OCI-LY7 (cell line): ENCODE measurements around the gene MYH6. TPM values are rescaled to one million over a fixed set of nuclear protein-coding genes. Genes with fewer than 3 reads are reported as not detected.

Source experiments
- BruUV-seq: library from RNA; stranded (reverse); fragments of 400-500 nt; replicated peaks from 2 replicates; lab custom pipeline; 2021; lab: Mats Ljungman, UMichigan
- CTCF ChIA-PET: fragments of 300-600 bp; sonication (Branson Sonifier 250); formaldehyde crosslinking; loops from one replicate; lab custom pipeline; 2022; ENCODE audit warnings: antibody characterized with exemption; ENCODE audit not compliant: unreplicated experiment; lab: Charles Lee
- POLR2A ChIA-PET: fragments of 300-600 bp; sonication (Branson Sonifier 250); formaldehyde crosslinking; loops from one replicate; lab custom pipeline; 2022; ENCODE audit warnings: antibody characterized with exemption; lab: Charles Lee
- DNase-seq: peaks from one replicate; pipeline ENCODE4 v3.0.0-alpha.2; 2015; ENCODE audit warnings: low spot score
- H2AFZ ChIP-seq: fragments of 200-600 bp; sonication (generic), shearing (Covaris generic); 2 replicates; pipeline ENCODE4 v1.6.1; 2014; ENCODE audit warnings: mild to moderate bottlenecking, antibody characterized with exemption, low read length, moderate library complexity
- H3K27ac ChIP-seq: fragments of 200-600 bp; sonication (generic); 2 replicates; pipeline ENCODE4 v1.5.1; 2014; ENCODE audit warnings: mixed run types, low read depth, mild to moderate bottlenecking, moderate library complexity, low read length, inconsistent platforms; ENCODE audit not compliant: poor library complexity, severe bottlenecking
- H3K36me3 ChIP-seq: fragments of 200-600 bp; sonication (generic); 2 replicates; pipeline ENCODE4 v1.6.1; 2014; ENCODE audit warnings: mild to moderate bottlenecking, antibody characterized with exemption, low read length, moderate library complexity, mixed read lengths; ENCODE audit not compliant: insufficient read depth
- H3K4me1 ChIP-seq: fragments of 200-600 bp; sonication (generic); 2 replicates; pipeline ENCODE4 v1.5.1; 2014; ENCODE audit warnings: mild to moderate bottlenecking, low read length; ENCODE audit not compliant: insufficient read depth, poor library complexity, severe bottlenecking
- H3K4me2 ChIP-seq: fragments of 200-600 bp; sonication (generic); 2 replicates; pipeline ENCODE4 v1.6.1; 2014; ENCODE audit warnings: mild to moderate bottlenecking, low read length
- H3K4me3 ChIP-seq: fragments of 200-600 bp; sonication (generic); 2 replicates; pipeline ENCODE4 v1.5.1; 2014; ENCODE audit warnings: mild to moderate bottlenecking, low read depth, low read length; ENCODE audit not compliant: poor library complexity, severe bottlenecking
- H3K79me2 ChIP-seq: fragments of 200-600 bp; sonication (generic); 2 replicates; pipeline ENCODE4 v1.6.1; 2016; ENCODE audit warnings: low read depth, mild to moderate bottlenecking, low read length, moderate library complexity, mixed read lengths; ENCODE audit not compliant: insufficient read depth
- H3K9me2 ChIP-seq: fragments of 200-600 bp; sonication (generic); 2 replicates; pipeline ENCODE4 v1.6.1; 2016; ENCODE audit warnings: mild to moderate bottlenecking, low read length, mixed read lengths; ENCODE audit not compliant: insufficient read depth
- H3K9me3 ChIP-seq: fragments of 200-600 bp; sonication (generic); 2 replicates; pipeline ENCODE4 v1.6.1; 2014; ENCODE audit warnings: mild to moderate bottlenecking, mixed run types, low read length, mixed read lengths
- H4K20me1 ChIP-seq: fragments of 200-600 bp; sonication (generic); 2 replicates; pipeline ENCODE4 v1.6.1; 2014; ENCODE audit warnings: mild to moderate bottlenecking, antibody characterized with exemption, low read length, moderate library complexity, mixed read lengths; ENCODE audit not compliant: insufficient read depth
- EZH2phosphoT487 ChIP-seq: fragments of 200-600 bp; sonication (generic); IDR thresholded peaks from 2 replicates; pipeline ENCODE4 v1.6.1; 2018; ENCODE audit warnings: low read depth, borderline replicate concordance, mild to moderate bottlenecking, mixed run types, antibody characterized with exemption, low read length, moderate library complexity, mixed read lengths
- intact Hi-C: fragments of 100-400 bp; cut with micrococcal nuclease; formaldehyde crosslinking; loops from one replicate; pipeline ENCODE4 v1.10.0; 2022; ENCODE audit not compliant: unreplicated experiment
- total RNA-seq, 2 experiments: library from RNA; depleted of rRNA in 1 of 2; stranded (reverse); fragments of >200 nt in 1 of 2; shearing (Covaris generic) in 1 of 2; gene quantifications; 2 replicates each; pipeline ENCODE4 v1.2.3, GENCODE V29; 2014 to 2022
- TF ChIP-seq, protein P1 (sequence below): fragments of 200-600 bp; sonication (generic); conservative IDR thresholded peaks from 2 replicates; pipeline ENCODE4 v1.5.1; 2014; ENCODE audit warnings: mild to moderate bottlenecking, antibody characterized with exemption, low read length, moderate library complexity, mixed read lengths

Gene MYH6
- total RNA-seq, 2 experiments from 2014 or later = not detected

DNA sequence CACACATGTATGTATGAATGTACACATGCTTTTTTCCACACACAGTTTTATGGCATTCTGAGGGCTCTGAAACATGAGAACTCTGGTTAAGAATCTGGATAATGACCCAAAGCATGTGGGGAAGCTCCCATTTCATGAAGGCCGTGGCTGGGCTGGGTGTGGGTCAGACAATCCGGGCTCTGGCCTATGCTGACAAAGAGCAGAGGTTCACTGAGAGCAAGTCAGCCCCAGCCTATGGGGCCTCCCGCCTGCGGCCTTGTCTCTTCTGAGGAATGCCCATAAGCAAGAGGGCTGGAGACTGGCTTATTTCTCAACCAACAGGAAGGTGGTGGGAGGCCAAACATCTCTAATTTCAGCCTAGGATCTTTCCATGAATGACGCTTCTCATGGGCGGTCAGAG, 8.5 kb downstream of the MYH6 start:
- Histone ChIP-seq H2AFZ (no peak overlapping the region), H3K9me3 (no peaks in the 10 kb centered on the region), H3K9me2 (no peaks in the 10 kb centered on the region), H3K79me2 (no peaks in the 10 kb centered on the region), H3K36me3 (no peaks in the 10 kb centered on the region), H4K20me1 (no peaks in the 10 kb centered on the region), H3K4me1 (no peaks in the 10 kb centered on the region), H3K4me2 (no peak overlapping the region), H3K27ac (no peak overlapping the region), H3K4me3 (no peak overlapping the region)
- CTCF ChIA-PET = interaction anchor here (0.6 kb wide), 1 partner anchor 38 kb away, joined by 3 read pairs; no protein-coding TSS in a partner anchor
- no peak for TF ChIP-seq EZH2phosphoT487
- TF ChIP-seq, protein P1, sequence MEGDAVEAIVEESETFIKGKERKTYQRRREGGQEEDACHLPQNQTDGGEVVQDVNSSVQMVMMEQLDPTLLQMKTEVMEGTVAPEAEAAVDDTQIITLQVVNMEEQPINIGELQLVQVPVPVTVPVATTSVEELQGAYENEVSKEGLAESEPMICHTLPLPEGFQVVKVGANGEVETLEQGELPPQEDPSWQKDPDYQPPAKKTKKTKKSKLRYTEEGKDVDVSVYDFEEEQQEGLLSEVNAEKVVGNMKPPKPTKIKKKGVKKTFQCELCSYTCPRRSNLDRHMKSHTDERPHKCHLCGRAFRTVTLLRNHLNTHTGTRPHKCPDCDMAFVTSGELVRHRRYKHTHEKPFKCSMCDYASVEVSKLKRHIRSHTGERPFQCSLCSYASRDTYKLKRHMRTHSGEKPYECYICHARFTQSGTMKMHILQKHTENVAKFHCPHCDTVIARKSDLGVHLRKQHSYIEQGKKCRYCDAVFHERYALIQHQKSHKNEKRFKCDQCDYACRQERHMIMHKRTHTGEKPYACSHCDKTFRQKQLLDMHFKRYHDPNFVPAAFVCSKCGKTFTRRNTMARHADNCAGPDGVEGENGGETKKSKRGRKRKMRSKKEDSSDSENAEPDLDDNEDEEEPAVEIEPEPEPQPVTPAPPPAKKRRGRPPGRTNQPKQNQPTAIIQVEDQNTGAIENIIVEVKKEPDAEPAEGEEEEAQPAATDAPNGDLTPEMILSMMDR = no peak
- intact Hi-C loops = no loop called here
- BruUV-seq = no TSS peak
- no peak for DNase-seq
- POLR2A ChIA-PET = no interaction called here

DNA sequence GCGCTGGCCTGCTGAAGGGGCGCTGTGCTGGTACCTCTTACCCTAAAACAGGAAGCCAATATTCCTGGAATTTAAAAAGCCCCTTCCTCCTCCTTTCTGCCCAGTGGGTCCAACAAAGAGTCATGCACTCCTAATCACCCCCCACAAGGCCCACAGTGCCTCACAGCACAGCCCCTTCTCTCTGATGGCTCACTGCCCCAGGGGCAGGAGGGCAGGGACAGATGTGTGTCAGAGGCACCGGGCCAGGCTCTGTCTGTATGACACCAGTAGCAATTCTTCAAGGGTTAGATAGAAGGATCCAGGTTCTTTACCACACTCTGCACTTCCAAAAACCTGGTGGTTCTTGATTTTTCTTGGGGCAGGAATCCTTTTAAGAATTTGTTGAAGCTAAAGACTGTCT, 8.9 kb downstream of the MYH6 start:
- no TSS peak for BruUV-seq
- DNase-seq = no peak
- Histone ChIP-seq H4K20me1 (no peaks in the 10 kb centered on the region), H3K9me3 (no peaks in the 10 kb centered on the region), H3K4me3 (no peak overlapping the region), H2AFZ (no peak overlapping the region), H3K9me2 (no peaks in the 10 kb centered on the region), H3K4me2 (no peak overlapping the region), H3K36me3 (no peaks in the 10 kb centered on the region), H3K4me1 (no peaks in the 10 kb centered on the region), H3K79me2 (no peaks in the 10 kb centered on the region), H3K27ac (no peak overlapping the region)
- TF ChIP-seq, protein P1 = no peak
- no peak for TF ChIP-seq EZH2phosphoT487
- CTCF ChIA-PET = no interaction called here
- intact Hi-C loops = no loop called here
- POLR2A ChIA-PET = no interaction called here

DNA sequence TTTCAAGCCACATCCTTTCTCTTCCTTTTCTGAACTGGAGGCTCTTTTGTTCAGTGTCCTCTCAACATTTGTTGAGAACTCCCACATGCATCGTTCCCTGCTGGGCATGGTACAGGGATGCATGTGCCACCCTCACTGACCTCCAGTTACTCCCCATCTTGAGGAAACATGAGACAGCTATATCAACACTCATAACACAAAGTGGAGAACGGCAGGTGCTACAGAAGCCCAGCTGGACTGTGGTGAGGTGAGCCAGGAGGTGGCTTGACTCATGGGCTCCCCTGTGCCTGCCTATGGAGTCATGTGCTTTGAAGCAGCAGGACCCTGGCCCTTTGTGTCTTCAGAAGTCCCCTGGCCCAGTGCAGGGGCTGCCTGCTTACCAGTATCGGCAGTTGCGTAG, 9.7 kb downstream of the MYH6 start:
- BruUV-seq = no TSS peak
- Histone ChIP-seq H3K4me3 (no peak overlapping the region), H3K9me3 (no peaks in the 10 kb centered on the region), H3K36me3 (no peaks in the 10 kb centered on the region), H2AFZ (no peak overlapping the region), H3K4me1 (no peaks in the 10 kb centered on the region), H3K9me2 (no peaks in the 10 kb centered on the region), H3K4me2 (no peak overlapping the region), H4K20me1 (no peaks in the 10 kb centered on the region), H3K27ac (no peak overlapping the region), H3K79me2 (no peaks in the 10 kb centered on the region)
- intact Hi-C loops = no loop called here
- POLR2A ChIA-PET = no interaction called here
- CTCF ChIA-PET = no interaction called here
- no peak for TF ChIP-seq EZH2phosphoT487
- TF ChIP-seq, protein P1 = no peak
- no peak for DNase-seq
